ENCODE data around the gene WDR43.

Gene WDR43

GRCh38 chr2:28908172-28908571 lies 13.7 kb downstream of the WDR43 start:
- no peaks in the 10 kb centered on the region for H3K27me3 ChIP-seq (ENCODE audit: control insufficient read depth in 1 of 2, insufficient read depth in 1 of 2, low read length in 2 of 2)
- peaks cover 8% of the 10 kb centered on the region for H3K79me1 ChIP-seq (replicated peaks; ENCODE audit: low read length, poor library complexity, severe bottlenecking)
- no peak overlapping the region for H4K91ac ChIP-seq (ENCODE audit: low read length)
- H3K23ac ChIP-seq (ENCODE audit: low read length in 2 of 2), result no peak overlapping the region
- H3K4me2 ChIP-seq (ENCODE audit: low read length, poor library complexity, severe bottlenecking), result no peak overlapping the region
- WGBS, result no CpG with 5 or more reads among the region's 1 CpG
- H3K4me3 ChIP-seq (ENCODE audit: insufficient read depth in 1 of 2, low read depth in 1 of 2, low read length in 2 of 2), result no peak overlapping the region
- no peak for DNase-seq
- no peak overlapping the region for H2BK15ac ChIP-seq (ENCODE audit: low read depth, poor library complexity, severe bottlenecking)
- no peak overlapping the region for H2BK12ac ChIP-seq (ENCODE audit: low read length in 2 of 2)
- no peak overlapping the region for H2BK120ac ChIP-seq (ENCODE audit: low read depth, low read length)
- no peak overlapping the region for H2AK5ac ChIP-seq (ENCODE audit: low read length, severe bottlenecking)
- no peak overlapping the region for H2BK5ac ChIP-seq (ENCODE audit: low read depth, low read length, poor library complexity, severe bottlenecking)
- no peak overlapping the region for H4K8ac ChIP-seq (ENCODE audit: low read length)
- H3K9ac ChIP-seq (ENCODE audit: low read length), result no peak overlapping the region
- no peak overlapping the region for H3K4ac ChIP-seq (ENCODE audit: low read depth in 1 of 2, low read length in 2 of 2)
- H3K14ac ChIP-seq (ENCODE audit: low read length in 2 of 2), result no peak overlapping the region
- H2AFZ ChIP-seq (ENCODE audit: low read depth, low read length), result no peak overlapping the region
- H3K9me3 ChIP-seq (ENCODE audit: control insufficient read depth, low read length), result no peaks in the 10 kb centered on the region
- peaks cover 9% of the 10 kb centered on the region for H3K4me1 ChIP-seq (ENCODE audit: control insufficient read depth, insufficient read depth, low read depth, low read length)
- H3K27ac ChIP-seq (ENCODE audit: low read length, poor library complexity, severe bottlenecking), result no peak overlapping the region
- no peak overlapping the region for H3K18ac ChIP-seq (ENCODE audit: low read depth in 1 of 2, low read length in 2 of 2)
- H3K36me3 ChIP-seq (ENCODE audit: control insufficient read depth in 1 of 2, insufficient read depth in 2 of 2, low read depth in 1 of 2, low read length in 2 of 2), result peaks cover 21 to 92% of the 10 kb centered on the region in 2 experiments

GRCh38 chr2:28909655-28910353 lies 15.3 kb downstream of the WDR43 start:
- Histone ChIP-seq H3K9ac (ENCODE audit: low read length) (no peak overlapping the region), H3K79me1 (replicated peaks; ENCODE audit: low read length, poor library complexity, severe bottlenecking) (peaks cover 8% of the 10 kb centered on the region), H3K23ac (ENCODE audit: low read length in 2 of 2) (no peak overlapping the region), H2BK15ac (ENCODE audit: low read depth, poor library complexity, severe bottlenecking) (no peak overlapping the region), H2AFZ (ENCODE audit: low read depth, low read length) (no peak overlapping the region), H3K9me3 (ENCODE audit: control insufficient read depth, low read length) (no peaks in the 10 kb centered on the region), H4K8ac (ENCODE audit: low read length) (no peak overlapping the region), H2BK5ac (ENCODE audit: low read depth, low read length, poor library complexity, severe bottlenecking) (no peak overlapping the region), H3K36me3 (ENCODE audit: control insufficient read depth in 1 of 2, insufficient read depth in 2 of 2, low read depth in 1 of 2, low read length in 2 of 2) (peaks cover 23 to 91% of the 10 kb centered on the region in 2 experiments), H3K27ac (ENCODE audit: low read length, poor library complexity, severe bottlenecking) (no peak overlapping the region), H3K14ac (ENCODE audit: low read length in 2 of 2) (no peak overlapping the region), H3K4me1 (ENCODE audit: control insufficient read depth, insufficient read depth, low read depth, low read length) (peaks cover 4% of the 10 kb centered on the region), H3K27me3 (ENCODE audit: control insufficient read depth in 1 of 2, insufficient read depth in 1 of 2, low read length in 2 of 2) (no peaks in the 10 kb centered on the region), H4K91ac (ENCODE audit: low read length) (no peak overlapping the region), H3K4me3 (ENCODE audit: insufficient read depth in 1 of 2, low read depth in 1 of 2, low read length in 2 of 2) (no peak overlapping the region), H3K18ac (ENCODE audit: low read depth in 1 of 2, low read length in 2 of 2) (no peak overlapping the region), H2BK120ac (ENCODE audit: low read depth, low read length) (no peak overlapping the region), H2AK5ac (ENCODE audit: low read length, severe bottlenecking) (no peak overlapping the region), H3K4ac (ENCODE audit: low read depth in 1 of 2, low read length in 2 of 2) (no peak overlapping the region), H3K4me2 (ENCODE audit: low read length, poor library complexity, severe bottlenecking) (no peak overlapping the region), H2BK12ac (ENCODE audit: low read length in 2 of 2) (no peak overlapping the region)
- 95% methylated on average over 4 of the region's 6 CpGs for WGBS
- no peak for DNase-seq

- H3K4me1 ChIP-seq (ENCODE audit: control insufficient read depth, insufficient read depth, low read depth, low read length), result no peaks in the 10 kb centered on the region
- peak; percentile 53 for DNase-seq
- no peak overlapping the region for H3K4ac ChIP-seq (ENCODE audit: low read depth in 1 of 2, low read length in 2 of 2)
- no peak overlapping the region for H2BK12ac ChIP-seq (ENCODE audit: low read length in 2 of 2)
- no peak overlapping the region for H2BK5ac ChIP-seq (ENCODE audit: low read depth, low read length, poor library complexity, severe bottlenecking)
- no peak overlapping the region for H2BK15ac ChIP-seq (ENCODE audit: low read depth, poor library complexity, severe bottlenecking)
- WGBS, result no CpG with 5 or more reads among the region's 1 CpG
- H4K91ac ChIP-seq (ENCODE audit: low read length), result no peak overlapping the region
- H3K36me3 ChIP-seq (ENCODE audit: control insufficient read depth in 1 of 2, insufficient read depth in 2 of 2, low read depth in 1 of 2, low read length in 2 of 2), result peaks cover 12 to 75% of the 10 kb centered on the region in 2 experiments
- no peak overlapping the region for H3K4me2 ChIP-seq (ENCODE audit: low read length, poor library complexity, severe bottlenecking)
- H3K14ac ChIP-seq (ENCODE audit: low read length in 2 of 2), result no peak overlapping the region
- no peak overlapping the region for H3K4me3 ChIP-seq (ENCODE audit: insufficient read depth in 1 of 2, low read depth in 1 of 2, low read length in 2 of 2)
- peaks cover 11% of the 10 kb centered on the region for H3K79me1 ChIP-seq (replicated peaks; ENCODE audit: low read length, poor library complexity, severe bottlenecking)
- no peak overlapping the region for H2BK120ac ChIP-seq (ENCODE audit: low read depth, low read length)
- no peak overlapping the region for H2AFZ ChIP-seq (ENCODE audit: low read depth, low read length)
- no peak overlapping the region for H3K27ac ChIP-seq (ENCODE audit: low read length, poor library complexity, severe bottlenecking)
- H4K8ac ChIP-seq (ENCODE audit: low read length), result no peak overlapping the region
- H2AK5ac ChIP-seq (ENCODE audit: low read length, severe bottlenecking), result no peak overlapping the region
- no peak overlapping the region for H3K23ac ChIP-seq (ENCODE audit: low read length in 2 of 2)
- H3K9me3 ChIP-seq (ENCODE audit: control insufficient read depth, low read length), result no peaks in the 10 kb centered on the region
- no peak overlapping the region for H3K9ac ChIP-seq (ENCODE audit: low read length)
- no peak overlapping the region for H3K18ac ChIP-seq (ENCODE audit: low read depth in 1 of 2, low read length in 2 of 2)
- no peaks in the 10 kb centered on the region for H3K27me3 ChIP-seq (ENCODE audit: control insufficient read depth in 1 of 2, insufficient read depth in 1 of 2, low read length in 2 of 2)
These were observed 21.5 kb downstream of the WDR43 start for GRCh38 chr2:28915939-28916338.

- no peak overlapping the region for H3K27ac ChIP-seq (ENCODE audit: low read length, poor library complexity, severe bottlenecking)
- no peak overlapping the region for H2BK15ac ChIP-seq (ENCODE audit: low read depth, poor library complexity, severe bottlenecking)
- peaks cover 13 to 99% of the 10 kb centered on the region in 2 experiments for H3K36me3 ChIP-seq (ENCODE audit: control insufficient read depth in 1 of 2, insufficient read depth in 2 of 2, low read depth in 1 of 2, low read length in 2 of 2)
- peaks cover 9% of the 10 kb centered on the region for H3K4me1 ChIP-seq (ENCODE audit: control insufficient read depth, insufficient read depth, low read depth, low read length)
- H3K79me1 ChIP-seq (replicated peaks; ENCODE audit: low read length, poor library complexity, severe bottlenecking), result peaks cover 18% of the 10 kb centered on the region
- H3K9me3 ChIP-seq (ENCODE audit: control insufficient read depth, low read length), result no peaks in the 10 kb centered on the region
- no peak overlapping the region for H2BK120ac ChIP-seq (ENCODE audit: low read depth, low read length)
- no peak overlapping the region for H2BK5ac ChIP-seq (ENCODE audit: low read depth, low read length, poor library complexity, severe bottlenecking)
- no peak overlapping the region for H2AFZ ChIP-seq (ENCODE audit: low read depth, low read length)
- WGBS, result 95% methylated on average over 3 of the region's 4 CpGs
- no peak overlapping the region for H3K4me2 ChIP-seq (ENCODE audit: low read length, poor library complexity, severe bottlenecking)
- H3K27me3 ChIP-seq (ENCODE audit: control insufficient read depth in 1 of 2, insufficient read depth in 1 of 2, low read length in 2 of 2), result no peaks in the 10 kb centered on the region
- no peak overlapping the region for H2AK5ac ChIP-seq (ENCODE audit: low read length, severe bottlenecking)
- H3K9ac ChIP-seq (ENCODE audit: low read length), result no peak overlapping the region
- no peak overlapping the region for H3K18ac ChIP-seq (ENCODE audit: low read depth in 1 of 2, low read length in 2 of 2)
- no peak overlapping the region for H3K4ac ChIP-seq (ENCODE audit: low read depth in 1 of 2, low read length in 2 of 2)
- no peak overlapping the region for H2BK12ac ChIP-seq (ENCODE audit: low read length in 2 of 2)
- no peak overlapping the region for H3K4me3 ChIP-seq (ENCODE audit: insufficient read depth in 1 of 2, low read depth in 1 of 2, low read length in 2 of 2)
- no peak for DNase-seq
- no peak overlapping the region for H4K8ac ChIP-seq (ENCODE audit: low read length)
- no peak overlapping the region for H3K23ac ChIP-seq (ENCODE audit: low read length in 2 of 2)
- H4K91ac ChIP-seq (ENCODE audit: low read length), result no peak overlapping the region
- no peak overlapping the region for H3K14ac ChIP-seq (ENCODE audit: low read length in 2 of 2)
These were observed 32.4 kb downstream of the WDR43 start for GRCh38 chr2:28926847-28927246.

All from mesenchymal stem cell (in vitro differentiated cells and primary cell).